HTR-8/SVneo (cell line): ENCODE measurements around the gene LBHD1.
A peak's percentile ranks its signal among the peaks of the same experiment; 100 is the strongest.
"Not testable (repeated sequence)": the region's sequence is repeated elsewhere in the genome, so short reads cannot be mapped to it uniquely, and the experiment has no call there.

Experiments
- DNase-seq: peaks from one replicate; pipeline ENCODE4 v3.0.0; 2011; ENCODE audit warnings: low spot score, mixed read lengths; ENCODE audit not compliant: insufficient read length
- FAIRE-seq: peaks from 2 replicates; lab custom pipeline; 2011; peaks lifted over from hg19 to GRCh38; lab: Jason Lieb, UNC

LBHD1 gene

DNA sequence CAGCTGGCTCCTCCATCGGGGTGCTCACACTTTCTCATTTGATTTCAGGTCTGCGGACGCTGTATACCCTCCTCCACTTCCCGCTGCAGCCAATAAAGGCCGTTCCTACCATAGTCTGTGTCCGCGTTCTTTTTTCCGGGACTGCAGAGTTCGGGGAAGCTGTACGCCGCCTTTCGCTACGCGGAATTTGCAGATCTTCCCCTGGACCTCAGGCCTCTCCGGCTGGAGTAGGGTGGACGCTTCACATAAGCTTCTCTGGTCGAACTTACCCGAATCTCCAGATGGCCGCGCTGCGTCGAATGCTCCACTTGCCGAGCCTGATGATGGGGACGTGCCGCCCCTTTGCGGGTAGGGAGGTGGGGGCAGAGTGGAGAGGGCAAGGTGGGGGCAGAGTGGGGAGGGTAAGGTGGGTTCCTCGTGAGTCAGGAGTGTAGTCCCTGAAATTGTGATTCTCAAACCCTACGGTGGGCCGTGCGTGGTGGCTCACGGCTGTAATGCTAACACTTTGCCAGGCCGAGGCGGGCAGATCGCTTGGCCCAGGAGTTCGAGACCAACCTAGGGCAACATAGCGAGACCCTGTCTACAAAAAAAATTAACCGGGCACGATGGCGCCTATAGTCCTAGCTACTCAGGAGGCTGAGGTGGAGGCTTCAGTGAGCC lies 6.3 kb downstream of the LBHD1 start:
- no peak for FAIRE-seq
- DNase-seq, result peak; percentile 32

DNA sequence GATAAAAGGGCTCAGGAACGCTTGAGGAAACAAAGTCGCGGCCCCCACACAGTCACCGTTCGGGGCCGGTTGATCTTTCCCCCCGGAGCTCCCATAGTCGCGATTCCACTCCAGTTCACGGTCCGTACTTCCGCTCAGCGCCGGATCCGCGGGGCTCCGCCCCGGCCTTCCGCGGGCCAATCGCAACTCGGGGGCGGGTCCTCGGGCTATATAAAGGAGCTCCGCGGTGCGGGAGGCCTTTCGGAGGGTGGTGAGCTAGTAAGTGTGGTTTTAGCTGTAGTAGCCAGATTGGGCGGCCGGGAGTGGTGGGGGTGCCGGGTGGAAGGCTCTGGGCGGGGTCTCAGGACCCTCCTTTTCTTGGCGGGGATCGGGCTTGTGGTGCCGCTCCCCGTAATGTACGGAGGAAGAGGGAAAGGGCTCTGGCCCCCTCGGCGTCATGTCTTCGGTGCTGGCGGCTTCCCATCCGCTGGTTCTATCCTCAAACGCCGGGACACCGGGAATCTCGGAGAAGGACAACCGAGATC lies 6.9 kb downstream of the LBHD1 start, which contains the start of the genes C11orf98 and CSKMT:
TSS of gene C11orf98 (minus strand) at position 136 of the 524 bp plus-strand sequence. CDS start at position 95, 41 bp downstream.
TSS of gene CSKMT (plus strand) at position 238 of the 524 bp plus-strand sequence. CDS start 568 bp downstream, outside the sequence.
- no peak for FAIRE-seq
- peak; percentile 91 for DNase-seq

- FAIRE-seq (no peak), DNase-seq (peak; percentile 56)
Observed at GRCh38 chr11:62664405-62665074, 7.5 kb downstream of the LBHD1 start.

DNA sequence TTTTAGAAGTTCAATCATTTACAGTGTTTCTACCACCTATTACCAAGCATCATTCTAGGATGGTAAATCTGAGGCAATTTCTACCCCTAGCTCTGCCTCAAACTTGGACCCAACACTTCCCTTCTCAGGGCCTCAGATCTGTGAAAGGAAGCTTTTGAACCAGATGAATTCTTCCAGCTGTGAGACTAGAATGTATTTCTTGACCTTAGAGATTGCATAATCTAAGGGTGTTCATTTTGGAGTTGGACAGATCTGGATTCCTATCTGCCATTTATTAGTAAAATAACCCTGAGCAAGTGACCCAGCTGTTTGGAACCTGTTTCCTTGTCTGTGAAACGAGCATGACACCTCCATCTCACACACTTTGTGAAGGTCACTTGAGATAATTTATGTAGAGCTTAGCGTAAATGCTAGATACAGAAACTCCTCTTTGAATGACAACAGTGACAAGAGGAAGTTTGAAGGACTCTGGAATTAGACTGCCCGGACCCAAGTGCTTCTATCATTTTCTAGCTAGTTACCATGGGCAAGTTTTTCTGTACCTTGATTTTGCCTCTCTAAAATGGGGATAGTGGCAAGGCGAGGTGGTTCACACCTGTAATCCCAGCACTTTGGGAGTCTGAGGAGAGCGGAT lies 15.2 kb downstream of the LBHD1 start:
- DNase-seq (no peak), FAIRE-seq (no peak)

- DNase-seq (no peak), FAIRE-seq (no peak)
Observed at GRCh38 chr11:62654297-62654696, 17.8 kb downstream of the LBHD1 start.

DNA sequence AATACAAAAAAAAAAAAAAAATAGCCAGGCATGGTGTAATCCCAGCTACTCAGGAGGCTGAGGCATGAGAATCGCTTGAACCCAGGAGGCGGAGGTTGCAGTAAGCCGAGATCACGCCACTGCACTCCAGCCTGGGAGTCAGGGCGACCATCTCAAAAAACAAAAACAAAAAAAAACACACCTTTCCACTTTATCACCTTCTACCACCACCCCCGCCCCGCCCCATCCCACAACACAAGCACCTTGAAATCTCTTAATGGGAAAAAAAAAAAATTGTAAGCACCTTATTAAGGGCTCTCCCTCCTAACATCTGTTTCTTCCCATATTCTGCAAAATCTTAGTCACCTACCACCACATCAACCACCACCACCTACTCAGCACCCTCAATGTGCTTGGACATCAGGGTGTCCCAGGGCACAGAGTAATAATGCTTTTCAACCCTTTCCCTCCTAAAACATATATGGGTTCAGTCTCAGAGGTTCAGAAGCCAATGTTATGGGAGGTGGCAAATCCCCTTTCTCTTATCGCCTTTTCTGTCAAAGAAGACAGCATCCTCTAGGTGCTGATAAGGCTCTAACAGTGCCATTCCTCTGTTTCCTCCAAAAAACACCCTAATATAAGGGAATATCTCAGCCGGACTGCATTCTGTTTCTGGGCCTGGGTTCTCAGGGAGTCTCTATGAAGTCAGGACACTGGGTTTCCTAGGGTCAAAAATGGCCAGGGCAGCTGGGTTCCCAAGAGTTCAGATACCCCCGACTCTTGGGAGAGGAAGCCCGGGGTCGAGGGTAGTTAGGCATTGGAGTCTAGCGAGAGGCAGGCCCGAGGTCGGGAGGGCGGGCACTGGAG lies 19.7 kb downstream of the LBHD1 start:
- DNase-seq (no peak), FAIRE-seq (no peak)

DNA sequence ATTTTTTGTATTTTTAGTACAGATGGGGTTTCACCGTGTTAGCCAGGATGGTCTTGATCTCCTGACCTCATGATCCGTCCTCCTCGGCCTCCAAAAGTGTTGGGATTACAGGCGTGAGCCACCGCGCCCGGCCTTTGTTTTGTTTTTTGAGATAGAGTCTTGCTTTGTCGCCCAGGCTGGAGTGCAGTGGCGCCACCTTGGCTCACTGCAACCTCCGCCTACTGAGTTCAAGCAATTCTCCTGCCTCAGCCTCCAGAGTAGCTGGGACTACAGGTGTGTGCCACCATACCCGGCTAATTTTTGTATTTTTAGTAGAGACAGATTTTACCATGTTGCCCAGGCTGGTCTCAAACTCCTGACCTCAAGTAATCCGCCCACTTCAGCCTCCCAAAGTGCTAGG lies 21.8 kb downstream of the LBHD1 start:
- FAIRE-seq, result not testable (repeated sequence)

GRCh38 chr11:62649486-62649885 lies 22.6 kb downstream of the LBHD1 start:
- DNase-seq (no peak), FAIRE-seq (no peak)

More for the DNA sequence above, 21.8 kb downstream of the LBHD1 start:
- not testable (repeated sequence) for DNase-seq

DNA sequence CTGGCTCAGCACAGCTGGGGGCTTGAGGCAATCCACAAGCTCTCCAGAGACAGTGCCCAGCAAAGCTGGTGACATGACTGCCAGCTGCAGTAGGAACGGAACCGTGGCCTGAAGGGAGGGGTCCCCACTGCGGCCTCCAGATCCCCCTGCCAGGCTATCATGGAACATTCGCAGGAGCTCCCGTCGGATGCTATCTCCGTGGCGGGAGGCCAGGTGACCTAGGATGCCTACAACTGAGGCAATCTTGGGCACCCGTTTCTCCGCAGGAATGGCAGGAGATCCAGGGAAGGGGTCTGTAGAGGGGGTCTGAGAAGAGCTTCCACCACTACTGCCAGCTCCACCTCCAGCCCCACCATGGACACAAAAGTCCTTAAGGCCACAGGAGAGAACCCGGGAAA lies 23.1 kb downstream of the LBHD1 start:
- no peak for FAIRE-seq
- DNase-seq, result no peak

DNA sequence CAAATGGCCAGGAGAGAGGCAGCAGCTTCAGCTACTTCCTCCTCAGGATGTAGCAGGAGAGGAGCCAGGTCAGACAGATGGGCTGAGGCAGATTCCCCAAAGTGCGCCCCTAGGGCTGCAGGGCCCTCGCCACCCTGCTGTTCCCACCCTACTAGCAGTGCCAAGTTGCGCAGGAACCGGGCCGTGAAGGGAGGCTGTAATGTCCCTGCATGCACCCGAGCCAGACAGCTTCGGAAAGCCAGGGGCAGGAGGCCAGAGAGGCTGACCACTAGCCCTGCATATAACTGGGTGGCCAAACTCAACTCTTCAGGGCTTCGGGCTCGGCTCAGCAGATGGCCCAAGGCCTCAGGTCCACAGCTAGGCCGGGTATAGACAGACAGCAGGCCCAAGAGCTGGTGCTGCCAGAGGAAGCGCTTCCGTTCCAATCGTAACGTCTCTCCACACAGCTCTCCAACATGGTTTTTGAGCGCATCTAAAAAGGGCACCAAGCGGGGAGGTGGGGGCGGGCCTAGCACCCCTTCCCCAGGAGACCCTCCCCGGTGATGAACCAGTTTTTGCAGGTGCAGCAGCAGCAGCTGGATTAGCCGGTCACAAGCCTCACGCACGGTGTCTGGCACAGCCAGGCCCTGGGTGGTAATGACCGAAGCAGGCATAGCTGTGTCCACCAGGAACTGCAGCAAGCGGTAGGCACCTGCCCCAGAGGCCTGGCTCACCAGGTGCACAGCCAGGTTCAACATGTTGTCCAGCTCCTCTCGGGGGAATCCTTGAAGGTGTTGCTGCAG lies 23.7 kb downstream of the LBHD1 start:
- FAIRE-seq, result no peak
- no peak for DNase-seq

GRCh38 chr11:62647609-62648005 lies 24.5 kb downstream of the LBHD1 start:
- FAIRE-seq (no peak), DNase-seq (no peak)

- FAIRE-seq, result no peak
- DNase-seq, result no peak
Observed at GRCh38 chr11:62646825-62647608, 25.1 kb downstream of the LBHD1 start.

DNA sequence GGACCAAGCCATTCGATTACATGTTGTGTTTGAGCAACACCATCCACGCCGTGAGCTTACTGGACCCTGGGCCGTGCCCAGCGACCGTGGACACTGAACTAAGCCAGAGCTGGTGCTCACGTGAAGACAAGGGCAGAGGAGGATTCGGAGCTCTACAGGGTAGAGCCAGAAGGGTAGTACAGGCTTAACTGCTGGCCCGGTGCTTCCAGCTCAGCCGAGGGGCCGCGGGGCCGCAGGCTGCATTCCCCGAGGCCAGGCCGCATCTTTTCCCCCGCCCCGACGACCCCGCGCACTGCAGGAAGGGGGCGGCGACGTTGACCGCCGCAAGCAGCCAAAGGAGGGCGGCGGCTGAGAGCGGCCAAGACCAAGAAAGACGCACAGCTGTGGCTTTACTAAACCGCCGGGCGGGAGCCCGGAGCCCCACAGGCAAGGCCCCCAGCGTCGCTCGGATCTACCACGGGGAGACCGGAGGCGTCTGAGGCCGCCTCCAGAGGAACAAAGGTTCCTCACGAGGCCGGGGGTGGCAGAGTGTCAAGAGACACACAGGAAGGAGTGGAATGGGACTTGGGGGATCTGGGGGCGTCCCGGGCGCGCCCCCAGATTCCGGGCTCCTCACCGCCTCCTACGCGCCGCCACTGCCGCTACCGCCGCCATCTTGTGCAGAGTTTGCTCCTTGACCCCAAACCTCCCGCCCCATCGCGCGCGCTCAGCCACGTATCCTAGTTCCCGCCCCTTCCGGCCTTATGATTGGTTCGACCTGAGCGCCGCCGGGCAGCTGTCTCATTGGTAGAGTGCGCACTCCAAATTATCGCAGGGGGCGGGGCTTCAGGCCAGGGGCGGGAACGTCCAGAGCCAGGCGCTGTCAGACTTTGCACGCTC lies 25.9 kb downstream of the LBHD1 start, which contains the start of gene GANAB:
TSS of gene GANAB (minus strand) at position 668 of the 879 bp plus-strand sequence. CDS start at position 654, 14 bp downstream.
- FAIRE-seq (no peak), DNase-seq (peak; percentile 99)

GRCh38 chr11:62645671-62645945 lies 26.5 kb downstream of the LBHD1 start:
- DNase-seq (no peak), FAIRE-seq (no peak)

GRCh38 chr11:62644220-62644619 lies 27.8 kb downstream of the LBHD1 start:
- FAIRE-seq (no peak), DNase-seq (no peak)

GRCh38 chr11:62632492-62632891 lies 39.6 kb downstream of the LBHD1 start:
- DNase-seq (no peak), FAIRE-seq (no peak)

DNA sequence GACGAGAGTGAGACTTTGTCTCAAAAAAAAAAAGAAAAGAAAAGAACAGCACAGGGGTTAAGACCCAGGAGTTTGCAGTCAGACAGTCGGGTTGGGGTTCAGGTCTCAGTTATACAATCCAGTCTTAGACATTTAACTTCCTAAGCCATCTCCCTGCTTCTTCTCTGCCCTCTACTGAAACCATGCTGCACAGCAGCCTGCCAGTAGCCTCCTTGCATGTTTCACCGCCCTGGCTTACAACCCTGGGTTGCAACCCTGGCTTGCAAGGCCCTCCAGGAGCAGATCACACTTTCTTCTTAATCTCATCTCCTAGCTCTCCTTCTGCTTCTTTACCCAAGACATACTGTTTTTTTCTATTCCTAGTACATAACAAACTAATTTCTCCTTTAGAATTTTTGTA lies 44.4 kb downstream of the LBHD1 start:
- DNase-seq (no peak), FAIRE-seq (no peak)
